PFSK-1 (cell line): ENCODE measurements around the gene NOTUM.

Experiments
- FOXP2 ChIP-seq: optimal IDR thresholded peaks from 2 replicates; pipeline ENCODE3; 2011; ENCODE audit warnings: borderline replicate concordance, control low read depth, inconsistent platforms; ENCODE audit not compliant: insufficient read depth; ENCODE audit errors: extremely low read length, extremely low read depth
- POLR2AphosphoS5 ChIP-seq: IDR thresholded peaks from 2 replicates; pipeline ENCODE4 v1.6.1; 2012; ENCODE audit warnings: low read depth, mild to moderate bottlenecking, control low read depth, low read length, moderate library complexity
- SIN3A ChIP-seq: IDR thresholded peaks from 2 replicates; pipeline ENCODE4 v1.6.1; 2012; ENCODE audit warnings: mild to moderate bottlenecking, low read length, moderate library complexity, borderline replicate concordance; ENCODE audit not compliant: insufficient read depth
- TAF1 ChIP-seq: IDR thresholded peaks from 2 replicates; pipeline ENCODE4 v1.6.1; 2012; ENCODE audit warnings: low read length, control low read depth, borderline replicate concordance; ENCODE audit not compliant: insufficient read depth
- TF ChIP-seq, protein P1 (sequence below), 2 experiments: IDR thresholded peaks; 2 replicates each; pipeline versions ENCODE4 v1.6.1 to v1.8.0; 2011 to 2012; ENCODE audit warnings: low read depth in 2 of 2, low read length in 2 of 2, control low read depth in 1 of 2, inconsistent platforms in 1 of 2, mild to moderate bottlenecking in 1 of 2, moderate library complexity in 1 of 2; ENCODE audit not compliant: insufficient read depth in 1 of 2

GRCh38 chr17:81996232-81996756 is 35.3 kb upstream of the NOTUM start:
- no peak for TF ChIP-seq SIN3A
- no peak for TF ChIP-seq POLR2AphosphoS5
- TF ChIP-seq TAF1: no peak
- TF ChIP-seq, protein P1, sequence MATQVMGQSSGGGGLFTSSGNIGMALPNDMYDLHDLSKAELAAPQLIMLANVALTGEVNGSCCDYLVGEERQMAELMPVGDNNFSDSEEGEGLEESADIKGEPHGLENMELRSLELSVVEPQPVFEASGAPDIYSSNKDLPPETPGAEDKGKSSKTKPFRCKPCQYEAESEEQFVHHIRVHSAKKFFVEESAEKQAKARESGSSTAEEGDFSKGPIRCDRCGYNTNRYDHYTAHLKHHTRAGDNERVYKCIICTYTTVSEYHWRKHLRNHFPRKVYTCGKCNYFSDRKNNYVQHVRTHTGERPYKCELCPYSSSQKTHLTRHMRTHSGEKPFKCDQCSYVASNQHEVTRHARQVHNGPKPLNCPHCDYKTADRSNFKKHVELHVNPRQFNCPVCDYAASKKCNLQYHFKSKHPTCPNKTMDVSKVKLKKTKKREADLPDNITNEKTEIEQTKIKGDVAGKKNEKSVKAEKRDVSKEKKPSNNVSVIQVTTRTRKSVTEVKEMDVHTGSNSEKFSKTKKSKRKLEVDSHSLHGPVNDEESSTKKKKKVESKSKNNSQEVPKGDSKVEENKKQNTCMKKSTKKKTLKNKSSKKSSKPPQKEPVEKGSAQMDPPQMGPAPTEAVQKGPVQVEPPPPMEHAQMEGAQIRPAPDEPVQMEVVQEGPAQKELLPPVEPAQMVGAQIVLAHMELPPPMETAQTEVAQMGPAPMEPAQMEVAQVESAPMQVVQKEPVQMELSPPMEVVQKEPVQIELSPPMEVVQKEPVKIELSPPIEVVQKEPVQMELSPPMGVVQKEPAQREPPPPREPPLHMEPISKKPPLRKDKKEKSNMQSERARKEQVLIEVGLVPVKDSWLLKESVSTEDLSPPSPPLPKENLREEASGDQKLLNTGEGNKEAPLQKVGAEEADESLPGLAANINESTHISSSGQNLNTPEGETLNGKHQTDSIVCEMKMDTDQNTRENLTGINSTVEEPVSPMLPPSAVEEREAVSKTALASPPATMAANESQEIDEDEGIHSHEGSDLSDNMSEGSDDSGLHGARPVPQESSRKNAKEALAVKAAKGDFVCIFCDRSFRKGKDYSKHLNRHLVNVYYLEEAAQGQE (IDR thresholded peaks at IDR 0.05; ENCODE audit: insufficient read depth in 1 of 2, low read depth in 2 of 2, low read length in 2 of 2): no peak
- no peak for TF ChIP-seq FOXP2
